ENCODE results near the gene C17orf107. TPM values are rescaled to one million over a fixed set of nuclear protein-coding genes. Genes with fewer than 3 reads are reported as not detected.

The C17orf107 gene
- total RNA-seq, 1 experiment from 2014 or later, result 0.36 TPM

DNA sequence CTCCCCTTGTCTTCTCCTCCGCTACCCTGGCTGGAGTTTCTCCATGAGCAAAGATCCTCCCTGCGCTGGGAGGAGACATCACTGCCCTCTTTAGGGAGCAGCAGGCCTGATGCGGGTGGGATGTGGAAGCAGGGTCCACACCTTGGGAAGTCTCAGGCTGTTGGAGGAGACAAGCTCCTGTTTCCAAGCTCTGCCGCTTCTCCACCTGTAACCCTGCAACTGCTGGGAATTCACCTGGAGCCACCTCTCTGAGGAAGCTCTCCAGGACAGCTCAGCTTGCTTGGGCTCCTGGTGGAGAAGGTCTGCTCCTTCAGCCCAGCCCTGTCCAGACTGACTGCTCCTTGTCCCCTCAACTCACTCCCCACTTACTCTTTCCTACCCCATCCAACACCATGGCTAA lies 14.8 kb upstream of the C17orf107 start:
- Histone ChIP-seq H3K79me2 (ENCODE audit: low read length) (no peaks in the 10 kb centered on the region), H3K36me3 (ENCODE audit: low read depth, low read length) (peaks cover 11% of the 10 kb centered on the region), H3K4me2 (ENCODE audit: low read length) (no peak overlapping the region), H3K27ac (ENCODE audit: low read length) (no peak overlapping the region), H2AFZ (ENCODE audit: low read length) (no peak overlapping the region), H3K9me3 (ENCODE audit: low read length) (no peaks in the 10 kb centered on the region), H3F3A (ENCODE audit: low read length, unreplicated experiment) (no peaks in the 10 kb centered on the region), H3K9ac (ENCODE audit: low read length) (no peak overlapping the region), H3K4me1 (ENCODE audit: insufficient read depth, low read length) (no peaks in the 10 kb centered on the region), H3K4me3 (ENCODE audit: low read length) (no peak overlapping the region), H4K20me1 (ENCODE audit: low read length) (no peaks in the 10 kb centered on the region), H3K9me2 (replicated peaks; ENCODE audit: low read length) (no peaks in the 10 kb centered on the region), H3K27me3 (ENCODE audit: low read length) (no peaks in the 10 kb centered on the region)
- intact Hi-C loops (cut with micrococcal nuclease), result loop anchor here (10.0 kb wide), 1 partner anchor 50 kb away; the partner anchor contains the start of gene MINK1
- TF ChIP-seq EZH2phosphoT487 (IDR thresholded peaks at IDR 0.05; ENCODE audit: borderline replicate concordance, low read length), result no peak
- TF ChIP-seq EZH2 (IDR thresholded peaks at IDR 0.05; ENCODE audit: low read length, unreplicated experiment), result no peak
- no peak for TF ChIP-seq CTCF (conservative IDR thresholded peaks at IDR 0.05; ENCODE audit: low read depth, low read length)
- CTCF ChIA-PET, result no interaction called here
- BruUV-seq (replicated peaks), result no TSS peak
- no peak for DNase-seq
- POLR2A ChIA-PET (ENCODE audit: unreplicated experiment), result no interaction called here
- ATAC-seq, result no peak

DNA sequence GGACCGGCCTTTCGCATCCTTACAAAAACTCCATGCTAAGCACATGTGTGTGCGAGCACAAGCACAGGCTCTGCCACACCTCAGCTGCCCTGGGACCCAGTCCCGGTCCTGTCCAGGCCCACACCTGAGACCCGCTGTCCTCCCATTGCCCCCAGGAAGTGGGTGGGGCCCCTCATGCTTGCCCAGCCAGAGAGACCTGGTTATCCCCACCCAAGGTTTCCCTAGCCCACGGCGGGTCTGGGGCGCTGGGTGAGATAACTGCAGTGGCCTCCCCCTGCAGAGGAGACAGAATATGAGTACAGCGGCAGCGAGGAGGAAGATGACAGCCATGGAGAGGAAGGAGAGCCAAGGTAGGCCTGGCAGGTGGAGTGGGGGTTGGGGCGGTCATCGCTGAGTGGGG lies 12.5 kb upstream of the C17orf107 start:
- intact Hi-C loops (cut with micrococcal nuclease), result loop anchor here (10.0 kb wide), 1 partner anchor 52 kb away; the partner anchor contains the start of gene MINK1
- Histone ChIP-seq H3K4me3 (ENCODE audit: low read length) (no peak overlapping the region), H3K9me2 (replicated peaks; ENCODE audit: low read length) (no peaks in the 10 kb centered on the region), H3K9me3 (ENCODE audit: low read length) (no peaks in the 10 kb centered on the region), H2AFZ (ENCODE audit: low read length) (no peak overlapping the region), H3K4me2 (ENCODE audit: low read length) (no peak overlapping the region), H3K4me1 (ENCODE audit: insufficient read depth, low read length) (no peaks in the 10 kb centered on the region), H3K36me3 (ENCODE audit: low read depth, low read length) (peaks cover 11% of the 10 kb centered on the region), H3K27me3 (ENCODE audit: low read length) (no peaks in the 10 kb centered on the region), H3K79me2 (ENCODE audit: low read length) (no peaks in the 10 kb centered on the region), H3K27ac (ENCODE audit: low read length) (no peak overlapping the region), H4K20me1 (ENCODE audit: low read length) (no peaks in the 10 kb centered on the region), H3F3A (ENCODE audit: low read length, unreplicated experiment) (no peaks in the 10 kb centered on the region), H3K9ac (ENCODE audit: low read length) (no peak overlapping the region)
- TF ChIP-seq CTCF (conservative IDR thresholded peaks at IDR 0.05; ENCODE audit: low read depth, low read length) (no peak), EZH2 (IDR thresholded peaks at IDR 0.05; ENCODE audit: low read length, unreplicated experiment) (no peak), EZH2phosphoT487 (IDR thresholded peaks at IDR 0.05; ENCODE audit: borderline replicate concordance, low read length) (no peak)
- ATAC-seq (no peak), DNase-seq (no peak)
- ChIA-PET CTCF (no interaction called here), POLR2A (ENCODE audit: unreplicated experiment) (no interaction called here)
- BruUV-seq (replicated peaks), result no TSS peak

GRCh38 chr17:4887581-4887980 lies 11.8 kb upstream of the C17orf107 start:
- Histone ChIP-seq H3F3A (ENCODE audit: low read length, unreplicated experiment) (no peaks in the 10 kb centered on the region), H3K4me1 (ENCODE audit: insufficient read depth, low read length) (no peaks in the 10 kb centered on the region), H3K9ac (ENCODE audit: low read length) (no peak overlapping the region), H3K27me3 (ENCODE audit: low read length) (no peaks in the 10 kb centered on the region), H3K36me3 (ENCODE audit: low read depth, low read length) (peaks cover 6% of the 10 kb centered on the region), H3K4me2 (ENCODE audit: low read length) (no peak overlapping the region), H2AFZ (ENCODE audit: low read length) (no peak overlapping the region), H3K4me3 (ENCODE audit: low read length) (no peak overlapping the region), H3K79me2 (ENCODE audit: low read length) (no peaks in the 10 kb centered on the region), H3K9me2 (replicated peaks; ENCODE audit: low read length) (no peaks in the 10 kb centered on the region), H4K20me1 (ENCODE audit: low read length) (no peaks in the 10 kb centered on the region), H3K27ac (ENCODE audit: low read length) (no peak overlapping the region), H3K9me3 (ENCODE audit: low read length) (no peaks in the 10 kb centered on the region)
- ATAC-seq, result no peak
- TF ChIP-seq EZH2phosphoT487 (IDR thresholded peaks at IDR 0.05; ENCODE audit: borderline replicate concordance, low read length) (no peak), EZH2 (IDR thresholded peaks at IDR 0.05; ENCODE audit: low read length, unreplicated experiment) (no peak), CTCF (conservative IDR thresholded peaks at IDR 0.05; ENCODE audit: low read depth, low read length) (no peak)
- DNase-seq, result no peak
- intact Hi-C loops (cut with micrococcal nuclease), result loop anchor here (10.0 kb wide), 1 partner anchor 53 kb away; the partner anchor contains the start of gene MINK1
- POLR2A ChIA-PET (ENCODE audit: unreplicated experiment), result no interaction called here
- BruUV-seq (replicated peaks), result no TSS peak
- CTCF ChIA-PET, result no interaction called here

All from PC-3 (cell line).